ENCODE data around the gene SOD2.
A peak's percentile ranks its signal among the peaks of the same experiment; 100 is the strongest.
"Not testable (repeated sequence)": the region's sequence is repeated elsewhere in the genome, so short reads cannot be mapped to it uniquely, and the experiment has no call there.

The SOD2 gene

GRCh38 chr6:159715605-159716004 is 22.6 kb upstream of the SOD2 start:
- DNase-seq: no peak

- no peak for DNase-seq
Measured at GRCh38 chr6:159715166-159715565, 22.1 kb upstream of the SOD2 start.

- no peak for DNase-seq
Measured at GRCh38 chr6:159714404-159714803, 21.4 kb upstream of the SOD2 start.

GRCh38 chr6:159713984-159714383 is 20.9 kb upstream of the SOD2 start:
- no peak for DNase-seq

GRCh38 chr6:159712389-159712788 is 19.3 kb upstream of the SOD2 start:
- not testable (repeated sequence) for DNase-seq

GRCh38 chr6:159710603-159711002 is 17.6 kb upstream of the SOD2 start:
- DNase-seq: not testable (repeated sequence)

GRCh38 chr6:159701413-159701999 is 8.5 kb upstream of the SOD2 start:
- DNase-seq: no peak

- no peak for DNase-seq
Measured at GRCh38 chr6:159700970-159701369, 7.9 kb upstream of the SOD2 start.

- no peak for DNase-seq
Measured at GRCh38 chr6:159695984-159696383, 2.9 kb upstream of the SOD2 start.

GRCh38 chr6:159693894-159694545 is 979 bp upstream of the SOD2 start:
- peak; percentile 38 for DNase-seq

GRCh38 chr6:159692303-159693127 is 526 bp downstream of the SOD2 start:
- peak; percentile 19 for DNase-seq

- no peak for DNase-seq
Measured at GRCh38 chr6:159691963-159692287, 1.1 kb downstream of the SOD2 start.

- DNase-seq: no peak
Measured at GRCh38 chr6:159691133-159691962, 1.7 kb downstream of the SOD2 start.

GRCh38 chr6:159690135-159690534 is 2.9 kb downstream of the SOD2 start:
- not testable (repeated sequence) for DNase-seq

- DNase-seq: no peak
Measured at GRCh38 chr6:159689001-159689400, 4.0 kb downstream of the SOD2 start.

GRCh38 chr6:159688266-159688905 is 4.7 kb downstream of the SOD2 start:
- no peak for DNase-seq

GRCh38 chr6:159687341-159687740 is 5.7 kb downstream of the SOD2 start:
- no peak for DNase-seq

- DNase-seq: no peak
Measured at GRCh38 chr6:159686703-159687102, 6.3 kb downstream of the SOD2 start.

- no peak for DNase-seq
Measured at GRCh38 chr6:159686040-159686439, 7.0 kb downstream of the SOD2 start.

- no peak for DNase-seq
Measured at GRCh38 chr6:159684013-159684304, 9.1 kb downstream of the SOD2 start.

- no peak for DNase-seq
Measured at GRCh38 chr6:159682810-159683209, 10.2 kb downstream of the SOD2 start.

- no peak for DNase-seq
Measured at GRCh38 chr6:159682295-159682694, 10.7 kb downstream of the SOD2 start.
